HG03439 (cell line): ENCODE measurements around the gene LCN12.

Source experiments
- ATAC-seq: cut with Tn5 transposase; IDR thresholded peaks from one replicate; pipeline ENCODE4 v1.9.1; 2021; ENCODE audit warnings: mild to moderate bottlenecking, moderate library complexity; ENCODE audit not compliant: unreplicated experiment

Gene LCN12

GRCh38 chr9:136972335-136972734 lies 20.3 kb downstream of the LCN12 start:
- ATAC-seq = no peak

- ATAC-seq = no peak
Measured at GRCh38 chr9:136972743-136973142, 20.7 kb downstream of the LCN12 start.

GRCh38 chr9:136973618-136974617 lies 21.8 kb downstream of the LCN12 start:
- ATAC-seq = no peak

GRCh38 chr9:136974817-136975535 lies 22.9 kb downstream of the LCN12 start:
- no peak for ATAC-seq

- ATAC-seq = no peak
Measured at GRCh38 chr9:136975644-136976043, 23.6 kb downstream of the LCN12 start.

GRCh38 chr9:136977223-136977622 lies 25.1 kb downstream of the LCN12 start, which contains the start of gene PTGDS:
PTGDS (plus strand) TSS chr9:136977504; CDS start chr9:136977579, 75 bp downstream.
- ATAC-seq = no peak

GRCh38 chr9:136977649-136978072 lies 25.6 kb downstream of the LCN12 start:
- no peak for ATAC-seq

- no peak for ATAC-seq
Measured at GRCh38 chr9:136978073-136978864, 26.2 kb downstream of the LCN12 start.

- ATAC-seq = no peak
Measured at GRCh38 chr9:136978865-136979544, 26.9 kb downstream of the LCN12 start.

- no peak for ATAC-seq
Measured at GRCh38 chr9:136979769-136980587, 27.9 kb downstream of the LCN12 start.

GRCh38 chr9:136980669-136981478 lies 28.8 kb downstream of the LCN12 start:
- no peak for ATAC-seq

- no peak for ATAC-seq
Measured at GRCh38 chr9:136981588-136982231, 29.6 kb downstream of the LCN12 start.

GRCh38 chr9:136982232-136983051 lies 30.4 kb downstream of the LCN12 start, which contains the start of gene LCNL1:
LCNL1 (plus strand) TSS chr9:136982993; CDS start chr9:136983587, 594 bp downstream.
- no peak for ATAC-seq

GRCh38 chr9:136983167-136983566 lies 31.1 kb downstream of the LCN12 start:
- no peak for ATAC-seq

- ATAC-seq = no peak
Measured at GRCh38 chr9:136983656-136984314, 31.7 kb downstream of the LCN12 start.

GRCh38 chr9:136984464-136985026 lies 32.5 kb downstream of the LCN12 start:
- no peak for ATAC-seq
